Activated T-cell treated with anti-CD3 and anti-CD28 coated beads, Interleukin-2, amount 50 U/mL, for 4 hours (primary cell): ENCODE results near the gene SSBP1. TPM values are rescaled to one million over a fixed set of nuclear protein-coding genes. Genes with fewer than 3 reads are reported as not detected.

ENCODE experiments used
- ATAC-seq, 2 donors: fragments of 200-7000 bp; cut with Tn5 transposase; one replicate each; pipeline ENCODE4 v1.10.0; 2021
- DNase-seq: peaks from one replicate; pipeline ENCODE4 v3.0.0-alpha.2; 2020
- H3K27me3 Mint-ChIP-seq: one replicate; pipeline ENCODE4 v1.8.0; 2021; ENCODE audit warnings: low read depth, mixed read lengths
- H3K36me3 Mint-ChIP-seq: one replicate; pipeline ENCODE4 v1.8.0; 2022; ENCODE audit warnings: mixed read lengths; ENCODE audit not compliant: insufficient read depth
- H3K4me1 Mint-ChIP-seq: one replicate; pipeline ENCODE4 v1.8.0; 2021; ENCODE audit warnings: low read depth, mixed read lengths
- H3K4me3 Mint-ChIP-seq: one replicate; pipeline ENCODE4 v1.8.0; 2021; ENCODE audit warnings: mild to moderate bottlenecking, moderate library complexity, mixed read lengths
- H3K9me3 Mint-ChIP-seq: one replicate; pipeline ENCODE4 v1.8.0; 2021; ENCODE audit warnings: mixed read lengths
- total RNA-seq, 3 donors: library from RNA; stranded (reverse); gene quantifications; one replicate each; pipeline ENCODE4 v1.2.1, GENCODE V29; 2021

SSBP1 gene
- total RNA-seq, 3 donors from 2014 or later = 326 to 387 (median 369) TPM

DNA sequence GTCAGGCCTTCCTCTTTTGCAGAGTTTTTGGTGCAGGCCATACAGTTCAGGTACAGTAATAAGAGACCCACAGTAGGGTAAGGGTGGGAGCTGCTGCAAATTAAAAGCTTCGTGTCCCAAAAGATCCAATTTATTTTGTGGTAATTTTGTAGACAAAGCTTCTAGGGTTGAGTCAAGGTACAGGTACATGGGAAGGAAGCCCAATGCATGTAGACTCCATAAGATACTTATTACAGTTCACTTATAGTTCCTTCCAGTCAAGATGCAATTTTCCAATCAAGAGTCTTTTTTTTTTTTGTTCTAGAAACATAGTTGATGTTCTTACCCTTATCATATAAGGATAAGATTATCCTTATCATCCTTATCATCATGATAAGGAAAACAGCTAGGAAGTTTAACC, 38.2 kb downstream of the SSBP1 start, which contains the start of gene TAS2R4:
TSS of gene TAS2R4 (plus strand) at position 301 of the 400 bp plus-strand sequence. CDS start 1,815 bp downstream, outside the sequence.
- H3K27me3 Mint-ChIP-seq = no peaks in the 10 kb centered on the region
- no peak for ATAC-seq

DNA sequence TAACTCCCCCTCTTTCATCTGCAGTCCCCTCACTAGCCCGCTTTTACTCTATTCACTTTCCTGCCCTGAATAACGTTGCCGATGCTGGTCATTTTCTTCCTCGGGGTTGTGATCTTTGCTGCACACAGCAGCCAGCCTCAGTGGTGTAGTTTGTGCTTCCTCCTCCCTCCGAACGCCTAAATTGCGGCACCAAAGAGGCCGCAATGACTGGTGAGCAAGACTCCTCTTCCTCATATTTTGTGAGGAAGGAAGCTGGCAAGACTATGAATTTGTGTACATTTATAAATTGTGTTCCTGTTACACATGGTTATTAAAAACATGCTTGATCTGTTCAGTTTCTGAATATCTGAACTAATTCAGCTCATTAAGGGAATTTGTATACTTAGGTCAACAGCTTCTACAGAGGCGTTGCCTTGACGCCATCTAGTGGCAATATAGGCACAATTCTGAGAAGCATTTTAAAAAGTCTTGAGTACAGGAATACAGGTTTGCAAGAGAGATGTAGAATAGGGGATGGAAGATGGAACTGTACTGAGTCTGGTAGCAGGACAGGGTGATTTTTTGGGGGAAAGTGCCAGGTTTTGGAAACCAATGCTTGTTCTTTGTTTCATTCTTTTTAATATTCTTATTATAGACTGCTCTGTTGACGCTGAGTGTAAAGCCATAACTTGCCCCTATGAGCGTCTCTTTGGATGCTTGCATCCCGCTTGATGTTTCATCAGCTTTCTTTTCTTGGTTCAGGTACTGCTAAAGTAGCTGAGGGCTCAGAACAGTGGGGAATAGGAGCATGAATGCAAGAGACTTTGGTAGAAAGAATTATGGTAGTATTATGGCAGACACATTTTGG, 47.8 kb downstream of the SSBP1 start:
- no peaks in the 10 kb centered on the region for H3K9me3 Mint-ChIP-seq
- peaks cover 9% of the 10 kb centered on the region for H3K36me3 Mint-ChIP-seq
- DNase-seq (no peak), ATAC-seq (peak; percentile 37 to 66)
- H3K4me1 Mint-ChIP-seq = no peaks in the 10 kb centered on the region
- no peak overlapping the region for H3K4me3 Mint-ChIP-seq
- no peaks in the 10 kb centered on the region for H3K27me3 Mint-ChIP-seq

More for the DNA sequence above, 38.2 kb downstream of the SSBP1 start, which contains the start of gene TAS2R4:
- Mint-ChIP-seq H3K9me3 (no peaks in the 10 kb centered on the region), H3K4me1 (peaks cover 1% of the 10 kb centered on the region), H3K36me3 (peaks cover 34% of the 10 kb centered on the region), H3K4me3 (no peak within 1 kb of the TSS)
- no peak for DNase-seq

DNA sequence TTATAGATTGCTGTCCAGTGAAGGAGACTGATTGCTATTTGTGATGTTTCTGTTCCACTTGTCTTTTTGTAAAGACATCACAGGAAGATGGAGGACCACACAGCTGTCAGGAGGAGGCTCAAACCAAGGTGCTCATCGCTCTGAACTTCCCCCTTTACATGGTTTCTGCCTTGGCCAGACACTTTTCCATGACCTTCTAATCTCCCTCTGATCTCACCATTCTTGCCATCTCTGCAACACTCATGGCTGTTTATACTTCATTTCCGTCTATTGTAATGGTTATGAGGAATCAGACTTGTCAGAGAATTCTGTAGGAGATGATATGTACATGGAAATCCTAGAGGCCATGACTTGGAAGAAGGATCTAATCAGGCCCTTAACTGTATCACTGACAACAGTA, 50.1 kb downstream of the SSBP1 start:
- H3K9me3 Mint-ChIP-seq = no peaks in the 10 kb centered on the region
- DNase-seq (no peak), ATAC-seq (no peak)
- H3K4me1 Mint-ChIP-seq = no peaks in the 10 kb centered on the region
- no peak overlapping the region for H3K4me3 Mint-ChIP-seq
- peaks cover 16% of the 10 kb centered on the region for H3K36me3 Mint-ChIP-seq
- H3K27me3 Mint-ChIP-seq = no peaks in the 10 kb centered on the region

DNA sequence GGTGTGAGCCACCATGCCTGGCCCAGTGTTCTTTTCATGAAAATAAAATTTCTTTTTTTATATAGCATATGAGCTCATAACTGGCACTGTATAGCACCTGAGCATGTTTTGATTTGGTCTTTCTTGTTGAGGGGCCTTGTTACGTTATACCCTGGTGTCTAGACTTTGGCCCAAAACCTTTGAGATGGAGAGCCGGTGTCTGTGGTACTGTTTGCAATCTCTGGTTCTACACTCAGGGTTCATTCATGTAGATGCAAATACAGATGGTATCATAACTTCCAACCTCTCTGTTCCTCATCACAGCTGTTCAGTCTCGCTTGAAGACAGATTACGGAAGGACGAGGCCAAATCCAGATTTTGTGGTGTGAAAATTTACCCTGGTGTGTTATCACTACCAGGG, 51.8 kb downstream of the SSBP1 start, which contains the start of gene TAS2R5:
TSS of gene TAS2R5 (plus strand) at position 301 of the 400 bp plus-strand sequence. CDS start 145 bp downstream, outside the sequence.
- peaks cover 19% of the 10 kb centered on the region for H3K36me3 Mint-ChIP-seq
- DNase-seq = no peak
- no peak for ATAC-seq
- H3K27me3 Mint-ChIP-seq = no peaks in the 10 kb centered on the region
- no peaks in the 10 kb centered on the region for H3K9me3 Mint-ChIP-seq
- no peaks in the 10 kb centered on the region for H3K4me1 Mint-ChIP-seq
- H3K4me3 Mint-ChIP-seq = no peak within 1 kb of the TSS

DNA sequence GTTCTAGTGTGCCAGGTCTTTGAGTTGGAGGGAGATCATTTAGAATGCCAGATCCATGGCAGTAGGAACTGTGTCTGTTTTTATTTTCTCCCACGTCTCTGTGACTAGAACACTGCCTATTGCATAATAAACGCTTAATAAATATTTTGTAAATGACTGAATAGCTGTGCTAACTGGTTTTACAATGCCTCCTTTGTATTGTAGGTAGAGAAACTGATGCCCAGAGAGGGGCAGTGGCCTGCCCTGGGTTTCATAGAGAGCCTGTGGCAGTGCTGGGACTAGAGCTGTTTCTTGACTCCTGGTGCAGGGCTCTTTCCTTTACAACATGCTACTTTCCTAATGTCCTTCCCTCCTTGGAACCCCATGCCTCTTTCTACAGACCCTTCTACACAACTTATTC, 54.4 kb downstream of the SSBP1 start:
- ATAC-seq = no peak
- no peaks in the 10 kb centered on the region for H3K27me3 Mint-ChIP-seq
- DNase-seq = no peak
- no peak overlapping the region for H3K4me3 Mint-ChIP-seq
- peaks cover 25% of the 10 kb centered on the region for H3K36me3 Mint-ChIP-seq
- no peaks in the 10 kb centered on the region for H3K4me1 Mint-ChIP-seq
- H3K9me3 Mint-ChIP-seq = no peaks in the 10 kb centered on the region

Other genes with a start within 250 kb of the SSBP1 start
- 10 to 100 TPM; 79.9 to 94.5 (median 90.2) TPM for gene AGK, start 186.9 kb upstream of the SSBP1 start, total RNA-seq
- 10 to 100 TPM; 15.4 to 16.1 (median 15.8) TPM for gene DENND11, start 36.2 kb upstream of the SSBP1 start, total RNA-seq
- not detected for gene WEE2, start 30.0 kb upstream of the SSBP1 start, total RNA-seq
- gene TAS2R3, start 25.7 kb downstream of the SSBP1 start, total RNA-seq = under 1 TPM; 0.29 to 0.61 (median 0.43) TPM
- gene TAS2R4, start 38.3 kb downstream of the SSBP1 start, total RNA-seq = under 1 TPM; 0.20 to 0.42 (median 0.22) TPM
- gene TAS2R5, start 51.9 kb downstream of the SSBP1 start, total RNA-seq = under 1 TPM; 0.20 to 0.69 (median 0.35) TPM
- not detected for gene PRSS37, start 103.1 kb downstream of the SSBP1 start, total RNA-seq
- gene OR9A4, start 178.0 kb downstream of the SSBP1 start, total RNA-seq = not detected
- gene CLEC5A, start 208.6 kb downstream of the SSBP1 start, total RNA-seq = not detected
- not detected for gene TAS2R38, start 235.4 kb downstream of the SSBP1 start, total RNA-seq